NT2/D1 (cell line): Measurements from ENCODE around the gene HPCAL1.

ENCODE experiments used
- DNase-seq: peaks from one replicate; pipeline ENCODE4 v3.0.0-alpha.2; 2011; ENCODE audit warnings: low read depth, low spot score
- H3K27me3 ChIP-seq: 2 replicates; pipeline ENCODE4 v1.6.0; 2011; ENCODE audit warnings: mild to moderate bottlenecking; ENCODE audit not compliant: insufficient read length, insufficient read depth
- H3K36me3 ChIP-seq: 2 replicates; pipeline ENCODE4 v1.6.1; 2011; ENCODE audit warnings: mild to moderate bottlenecking, low read length, mixed read lengths; ENCODE audit not compliant: insufficient read depth, insufficient read length
- H3K4me1 ChIP-seq: 2 replicates; pipeline ENCODE4 v1.5.1; 2011; ENCODE audit not compliant: insufficient read depth, insufficient read length
- H3K4me3 ChIP-seq: 2 replicates; pipeline ENCODE4 v1.5.1; 2011; ENCODE audit warnings: low read depth; ENCODE audit not compliant: insufficient read length
- H3K9ac ChIP-seq: 2 replicates; pipeline ENCODE4 v1.6.0; 2011; ENCODE audit warnings: low read depth; ENCODE audit not compliant: insufficient read length
- H3K9me3 ChIP-seq: 2 replicates; pipeline ENCODE4 v1.5.1; 2011; ENCODE audit warnings: mild to moderate bottlenecking, low read length; ENCODE audit not compliant: insufficient read depth
- SUZ12 ChIP-seq: IDR thresholded peaks from 2 replicates; pipeline ENCODE4 v1.6.1; 2011; ENCODE audit not compliant: insufficient read length, insufficient read depth; ENCODE audit errors: extremely low read depth
- YY1 ChIP-seq: IDR thresholded peaks from 2 replicates; pipeline ENCODE4 v1.6.1; 2011; ENCODE audit not compliant: insufficient read length, insufficient read depth
- ZNF274 ChIP-seq: IDR thresholded peaks from 2 replicates; pipeline ENCODE4 v1.6.1; 2011; ENCODE audit warnings: mild to moderate bottlenecking, low read depth, low read length

The HPCAL1 gene

DNA sequence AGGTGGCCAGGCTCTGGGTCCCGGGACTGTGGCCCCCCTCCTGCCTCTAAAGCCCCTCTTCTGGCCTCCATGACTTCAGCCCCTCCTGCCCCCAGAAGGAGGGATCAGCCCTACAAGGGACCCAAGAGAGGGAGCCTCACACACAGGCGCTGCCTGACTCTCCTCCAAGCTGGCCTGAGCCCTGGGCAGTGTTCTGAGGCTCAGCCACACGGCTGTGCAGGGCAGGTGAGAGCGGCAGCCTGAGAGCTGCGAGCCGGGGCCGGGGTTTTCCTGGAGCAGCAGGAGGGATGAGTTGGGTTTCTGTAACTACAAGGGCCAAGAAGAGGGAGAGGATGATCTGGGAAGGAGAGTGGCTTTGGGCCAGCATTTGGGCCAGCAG is 70.1 kb downstream of the HPCAL1 start:
- TF ChIP-seq ZNF274 (no peak), SUZ12 (no peak), YY1 (no peak)
- Histone ChIP-seq H3K4me3 (no peak overlapping the region), H3K9me3 (no peaks in the 10 kb centered on the region), H3K9ac (no peak overlapping the region), H3K36me3 (no peaks in the 10 kb centered on the region), H3K4me1 (peaks cover 5% of the 10 kb centered on the region), H3K27me3 (no peaks in the 10 kb centered on the region)
- DNase-seq = no peak

DNA sequence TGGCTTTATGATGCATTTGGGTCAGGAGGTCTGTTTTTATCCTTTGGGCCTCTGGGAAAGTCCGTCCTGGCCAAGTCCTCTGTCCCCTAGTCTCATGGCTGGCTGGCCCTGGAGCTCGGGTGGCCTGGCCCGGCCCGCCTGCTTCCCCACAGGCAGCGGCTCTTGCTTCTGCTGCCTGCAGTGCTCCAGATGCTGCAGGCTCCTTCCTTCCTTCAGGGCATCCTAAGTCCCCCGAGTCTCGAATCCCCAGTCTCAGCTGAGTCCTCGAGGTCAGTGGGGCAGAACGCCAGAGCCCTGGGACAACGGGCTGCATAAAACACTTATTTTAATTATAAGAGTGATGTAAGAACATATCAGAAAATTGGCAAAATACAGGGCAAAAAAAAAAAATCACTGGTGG is 71.2 kb downstream of the HPCAL1 start:
- Histone ChIP-seq H3K4me3 (no peak overlapping the region), H3K9me3 (no peaks in the 10 kb centered on the region), H3K27me3 (no peaks in the 10 kb centered on the region), H3K4me1 (peaks cover 2% of the 10 kb centered on the region), H3K9ac (no peak overlapping the region), H3K36me3 (no peaks in the 10 kb centered on the region)
- TF ChIP-seq ZNF274 (no peak), SUZ12 (no peak), YY1 (no peak)
- DNase-seq = no peak

- no peak overlapping the region for H3K9ac ChIP-seq
- no peak for DNase-seq
- no peaks in the 10 kb centered on the region for H3K27me3 ChIP-seq
- no peaks in the 10 kb centered on the region for H3K9me3 ChIP-seq
- H3K4me3 ChIP-seq = no peak overlapping the region
- TF ChIP-seq ZNF274 (no peak), SUZ12 (no peak), YY1 (no peak)
- H3K4me1 ChIP-seq = peaks cover 2% of the 10 kb centered on the region
- H3K36me3 ChIP-seq = no peaks in the 10 kb centered on the region
These were observed 71.7 kb downstream of the HPCAL1 start for GRCh38 chr2:10374362-10374943.

GRCh38 chr2:10375570-10376281 is 73.0 kb downstream of the HPCAL1 start:
- H3K27me3 ChIP-seq = no peaks in the 10 kb centered on the region
- TF ChIP-seq SUZ12 = no peak
- no peak for TF ChIP-seq ZNF274
- no peak for TF ChIP-seq YY1
- H3K36me3 ChIP-seq = no peaks in the 10 kb centered on the region
- DNase-seq = no peak
- no peaks in the 10 kb centered on the region for H3K4me1 ChIP-seq
- H3K9me3 ChIP-seq = no peaks in the 10 kb centered on the region
- no peak overlapping the region for H3K4me3 ChIP-seq
- H3K9ac ChIP-seq = no peak overlapping the region

DNA sequence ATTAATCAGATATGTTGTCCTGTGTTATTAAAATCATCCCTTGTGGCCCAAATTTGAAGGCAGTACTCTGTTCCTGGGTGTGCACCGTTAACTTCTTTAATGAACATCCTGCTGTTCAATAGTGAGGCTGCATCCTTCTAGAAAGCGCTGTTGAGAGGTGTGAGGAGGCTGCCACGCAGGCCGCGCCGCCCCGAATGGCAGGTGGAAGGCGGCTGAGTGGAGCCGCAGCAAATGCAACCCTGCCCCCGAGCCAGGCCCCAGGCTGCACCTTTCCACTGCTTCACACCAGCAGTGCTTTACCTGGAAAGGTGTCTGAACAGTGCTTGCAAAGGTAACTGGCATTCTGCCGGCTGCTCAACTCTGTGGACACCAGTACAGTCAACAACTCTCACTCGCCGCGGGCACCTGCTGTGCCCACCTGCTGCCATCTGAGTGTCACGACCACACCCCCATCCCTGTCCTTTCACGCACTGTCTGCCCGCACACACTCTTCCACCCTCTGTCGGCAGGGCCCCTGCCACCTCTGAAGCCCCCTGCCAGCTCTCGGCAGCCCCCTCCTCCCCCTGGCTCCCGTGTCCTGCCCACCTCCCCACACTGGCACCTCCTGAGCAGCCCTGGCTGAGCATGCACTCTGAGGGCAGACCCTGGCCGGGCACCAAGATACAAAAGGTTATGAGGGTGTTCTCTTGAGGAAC is 74.5 kb downstream of the HPCAL1 start:
- H3K9ac ChIP-seq = no peak overlapping the region
- DNase-seq = no peak
- H3K4me1 ChIP-seq = peaks cover 2% of the 10 kb centered on the region
- no peaks in the 10 kb centered on the region for H3K27me3 ChIP-seq
- TF ChIP-seq YY1 = no peak
- no peak for TF ChIP-seq ZNF274
- no peak for TF ChIP-seq SUZ12
- H3K4me3 ChIP-seq = no peak overlapping the region
- no peaks in the 10 kb centered on the region for H3K36me3 ChIP-seq
- H3K9me3 ChIP-seq = no peaks in the 10 kb centered on the region

- H3K9me3 ChIP-seq = no peaks in the 10 kb centered on the region
- no peak overlapping the region for H3K9ac ChIP-seq
- H3K4me1 ChIP-seq = peaks cover 5% of the 10 kb centered on the region
- no peaks in the 10 kb centered on the region for H3K36me3 ChIP-seq
- H3K27me3 ChIP-seq = no peaks in the 10 kb centered on the region
- H3K4me3 ChIP-seq = no peak overlapping the region
- DNase-seq = no peak
- TF ChIP-seq ZNF274 (no peak), YY1 (no peak), SUZ12 (no peak)
These were observed 75.0 kb downstream of the HPCAL1 start for GRCh38 chr2:10377747-10378085.

DNA sequence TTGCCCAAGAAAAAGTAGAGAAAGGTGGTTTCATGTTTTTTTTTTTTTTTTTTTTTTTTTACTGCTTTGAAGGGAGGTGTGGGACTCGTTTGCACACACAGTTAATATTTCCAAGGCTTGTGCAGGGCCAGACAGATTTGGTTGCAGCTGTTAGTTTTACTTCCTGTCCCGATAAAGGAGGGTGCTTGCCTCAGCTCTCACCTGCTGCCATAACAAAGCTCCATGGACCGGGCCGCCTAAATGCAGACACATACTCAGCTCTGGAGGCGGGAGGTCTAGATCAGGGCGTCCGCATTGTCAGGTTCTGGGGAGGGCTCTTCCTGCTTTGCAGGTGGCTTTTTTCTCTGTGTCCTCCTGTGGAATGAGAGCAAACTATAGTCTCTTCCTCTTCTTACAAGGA is 75.5 kb downstream of the HPCAL1 start:
- Histone ChIP-seq H3K9me3 (no peaks in the 10 kb centered on the region), H3K36me3 (no peaks in the 10 kb centered on the region), H3K9ac (no peak overlapping the region), H3K4me1 (peaks cover 6% of the 10 kb centered on the region), H3K27me3 (no peaks in the 10 kb centered on the region), H3K4me3 (no peak overlapping the region)
- TF ChIP-seq YY1 (no peak), ZNF274 (no peak), SUZ12 (no peak)
- DNase-seq = no peak
